Gastroesophageal sphincter (tissue), 3 donors: ENCODE data around the gene ZNF266.

Experiments
- CTCF ChIP-seq, 4 experiments: fragments of 200-600 bp in 2 of 4; fragments of 450-650 bp in 2 of 4; sonication (generic) in 1 of 4; IDR thresholded peaks; one replicate each; pipeline ENCODE4 v1.5.1; 2017 to 2019; ENCODE audit warnings: antibody characterized with exemption in 4 of 4, mild to moderate bottlenecking in 2 of 4, moderate library complexity in 2 of 4
- EP300 ChIP-seq: sonication (generic); formaldehyde crosslinking; IDR thresholded peaks from one replicate; pipeline ENCODE4 v1.6.1; 2017; ENCODE audit warnings: antibody characterized with exemption, mild to moderate bottlenecking

DNA sequence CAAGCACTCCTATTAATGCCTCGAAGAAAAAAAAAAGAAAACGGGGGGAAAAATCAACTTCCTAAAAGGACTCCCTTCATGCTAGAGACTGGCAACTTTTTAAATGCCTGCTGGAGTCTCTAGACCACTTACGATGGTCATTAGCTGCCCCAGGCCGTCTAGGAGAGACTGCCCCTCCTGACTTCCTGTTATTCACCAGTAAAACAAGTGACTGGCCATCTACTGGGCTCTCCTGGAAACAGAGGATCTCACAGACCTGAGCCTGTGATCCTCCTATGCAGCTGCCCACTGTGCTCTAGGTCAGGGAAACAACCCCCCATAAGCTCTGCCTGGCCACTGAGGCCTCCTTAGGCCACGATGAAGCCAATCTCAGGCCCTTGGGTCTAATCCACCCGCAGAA, 7.4 kb downstream of the ZNF266 start:
- TF ChIP-seq EP300, result no peak
- no peak for TF ChIP-seq CTCF (IDR thresholded peaks at IDR 0.05)
